GM12878 (cell line): ENCODE measurements around the gene ZNF396. TPM values are rescaled to one million over a fixed set of nuclear protein-coding genes. Genes with fewer than 3 reads are reported as not detected.

Source experiments
- ATF2 ChIP-seq: IDR thresholded peaks from 2 replicates; pipeline ENCODE4 v1.6.1; 2012; ENCODE audit warnings: low read length, inconsistent platforms
- CBX5 ChIP-seq: sonication (generic); IDR thresholded peaks from 2 replicates; pipeline ENCODE4 v1.6.1; 2016; ENCODE audit warnings: low read depth, moderate library complexity, mild to moderate bottlenecking, inconsistent platforms
- CEBPB ChIP-seq, 2 experiments: fragments of 150-350 bp in 1 of 2; IDR thresholded peaks; 2 replicates each; pipeline ENCODE4 v1.6.1; 2012 to 2014; ENCODE audit warnings: low read depth in 2 of 2, low read length in 2 of 2, borderline replicate concordance in 1 of 2, inconsistent platforms in 1 of 2
- EED ChIP-seq: sonication (generic); IDR thresholded peaks from 2 replicates; pipeline ENCODE4 v1.6.1; 2016; ENCODE audit warnings: antibody characterized with exemption, low read depth
- ETV6 ChIP-seq, 2 experiments: fragments of 450-650 bp in 1 of 2; IDR thresholded peaks in 1 of 2; conservative IDR thresholded peaks in 1 of 2; 2 replicates each; pipeline ENCODE4 v1.6.1; 2014; ENCODE audit warnings: antibody characterized with exemption in 1 of 2, borderline replicate concordance in 1 of 2, low read depth in 1 of 2, mild to moderate bottlenecking in 1 of 2, moderate library complexity in 1 of 2
- GABPA ChIP-seq: IDR thresholded peaks from 2 replicates; pipeline ENCODE4 v1.6.1; 2014; ENCODE audit warnings: antibody characterized with exemption, low read depth, mild to moderate bottlenecking, inconsistent platforms
- HSF1 ChIP-seq: fragments of 150-350 bp; IDR thresholded peaks from 2 replicates; pipeline ENCODE4 v1.6.1; 2014; ENCODE audit warnings: mild to moderate bottlenecking, low read depth, low read length
- IKZF1 ChIP-seq: fragments of 450-650 bp; conservative IDR thresholded peaks from 2 replicates; pipeline ENCODE4 v1.6.1; 2017; ENCODE audit warnings: antibody characterized with exemption, mild to moderate bottlenecking
- IRF3 ChIP-seq: fragments of 450-650 bp; IDR thresholded peaks from 2 replicates; pipeline ENCODE4 v1.6.1; 2014; ENCODE audit warnings: mild to moderate bottlenecking
- IRF4 ChIP-seq: IDR thresholded peaks from 2 replicates; pipeline ENCODE4 v1.6.1; 2011; ENCODE audit warnings: low read depth, low read length
- MEF2A ChIP-seq: IDR thresholded peaks from 2 replicates; pipeline ENCODE4 v1.6.1; 2011; ENCODE audit warnings: low read depth, mild to moderate bottlenecking, low read length, moderate library complexity; ENCODE audit not compliant: insufficient read depth
- PML ChIP-seq: IDR thresholded peaks from 2 replicates; pipeline ENCODE4 v1.6.1; 2012; ENCODE audit warnings: low read length, inconsistent platforms
- POLR2AphosphoS2 ChIP-seq: IDR thresholded peaks from 2 replicates; pipeline ENCODE4 v1.6.1; 2011; ENCODE audit warnings: low read depth, mild to moderate bottlenecking, low read length, improper control_type of control experiment, moderate library complexity
- PRDM15 ChIP-seq: fragments of 450-650 bp; formaldehyde crosslinking; IDR thresholded peaks from 2 replicates; pipeline ENCODE4 v1.4.0; 2020; ENCODE audit warnings: mild to moderate bottlenecking, moderate library complexity
- RBBP5 ChIP-seq: fragments of 200-600 bp; sonication (generic); conservative IDR thresholded peaks from 2 replicates; pipeline ENCODE4 v1.6.1; 2016
- STAT1 ChIP-seq: fragments of 450-650 bp; conservative IDR thresholded peaks from 2 replicates; pipeline ENCODE4 v1.6.1; 2014; ENCODE audit warnings: antibody characterized with exemption, mild to moderate bottlenecking
- STAT3 ChIP-seq: IDR thresholded peaks from 2 replicates; pipeline ENCODE4 v1.6.1; 2011; ENCODE audit warnings: low read depth, low read length, improper control_type of control experiment
- SUPT20H ChIP-seq: IDR thresholded peaks from 2 replicates; pipeline ENCODE4 v1.6.1; 2011; ENCODE audit warnings: low read depth, mild to moderate bottlenecking, low read length, moderate library complexity, borderline replicate concordance; ENCODE audit not compliant: control insufficient read depth
- ZSCAN29 ChIP-seq: fragments of 450-650 bp; IDR thresholded peaks from 2 replicates; pipeline ENCODE4 v1.6.1; 2017; ENCODE audit warnings: mild to moderate bottlenecking, moderate library complexity
- polyA plus RNA-seq, 11 experiments: library from polyadenylated mRNA; depleted of rRNA in 4 of 11; unstranded in 6 of 11; stranded (reverse) in 5 of 11; fragments of >200 nt; fragmentation: Nextera tagmentation in 4 of 11; fragmentation: Illumina TruSeq in 1 of 11; extraction: Ambion mirVana in 4 of 11; extraction: Trizol in 1 of 11; gene quantifications; 1 replicate in 1 of 11; 2 replicates in 10 of 11; pipeline versions ENCODE4 v1.2.1 to v1.2.3, GENCODE V29; 2011 to 2016; ENCODE audit warnings: inconsistent platforms in 2 of 11, missing spikeins in 2 of 11, low read depth in 1 of 11
- total RNA-seq, 4 experiments: library from RNA; depleted of rRNA in 3 of 4; stranded (reverse); fragments of >200 nt in 3 of 4; fragmentation: Illumina TruSeq in 1 of 4; extraction: Trizol in 1 of 4; gene quantifications; 2 replicates each; pipeline versions ENCODE4 v1.2.1 to v1.2.3, GENCODE V29; 2013 to 2021

Gene ZNF396
- total and polyA plus RNA-seq, 10 of the 15 experiments (the other 5 are each of a cell fraction or from before 2014, with no cell fraction given), result 0.14 to 0.79 (median 0.47) TPM

GRCh38 chr18:35415511-35416073 is 38.5 kb upstream of the ZNF396 start (continued):
- TF ChIP-seq ATF2 (peak; percentile 62), CEBPB (IDR thresholded peaks at IDR 0.05; ENCODE audit: borderline replicate concordance in 1 of 2, low read depth in 2 of 2, low read length in 2 of 2) (no peak), POLR2AphosphoS2 (no peak), PML (peak; percentile 45; the same call in 1 of the 2 replicates), ZSCAN29 (no peak), IRF4 (no peak), CBX5 (peak; percentile 35; the same call in 1 of the 2 replicates), HSF1 (no peak), ETV6 (conservative IDR thresholded peaks at IDR 0.05 in 1 of 2, IDR thresholded peaks at IDR 0.05 in 1 of 2; ENCODE audit: borderline replicate concordance in 1 of 2, low read depth in 1 of 2) (peak in 1 of 2 experiments; percentile 23; a peak in 1 of 4 replicates), GABPA (no peak), STAT3 (no peak), RBBP5 (no peak), IRF3 (no peak), PRDM15 (no peak), STAT1 (no peak), MEF2A (0 out of 2 replicates have a peak, but pooled peaks have one; percentile 34), SUPT20H (no peak), EED (no peak), IKZF1 (peak; percentile 62)
